ENCODE results near the gene TMCO4. TPM values are rescaled to one million over a fixed set of nuclear protein-coding genes. Genes with fewer than 3 reads are reported as not detected.
"Not testable (repeated sequence)": the region's sequence is repeated elsewhere in the genome, so short reads cannot be mapped to it uniquely, and the experiment has no call there.

Gene TMCO4
- total RNA-seq, 1 experiment from 2014 or later = 25.8 TPM

GRCh38 chr1:19793360-19794046 lies 6.2 kb downstream of the TMCO4 start:
- no peaks in the 10 kb centered on the region for H3K36me3 ChIP-seq
- no peak overlapping the region for H3K4me3 ChIP-seq
- H3K9me3 ChIP-seq = no peaks in the 10 kb centered on the region
- no peak for DNase-seq
- no peaks in the 10 kb centered on the region for H3K27me3 ChIP-seq

- Histone ChIP-seq H3K27me3 (no peaks in the 10 kb centered on the region), H3K4me3 (no peak overlapping the region), H3K36me3 (no peaks in the 10 kb centered on the region), H3K9me3 (no peaks in the 10 kb centered on the region)
- DNase-seq = no peak
These were observed 7.3 kb downstream of the TMCO4 start for GRCh38 chr1:19792237-19793002.

GRCh38 chr1:19790061-19790975 lies 9.4 kb downstream of the TMCO4 start:
- not testable (repeated sequence) for H3K36me3 ChIP-seq, H3K9me3 ChIP-seq, H3K27me3 ChIP-seq, H3K4me3 ChIP-seq, DNase-seq

GRCh38 chr1:19786988-19787423 lies 12.7 kb downstream of the TMCO4 start:
- no peaks in the 10 kb centered on the region; the same call in 1 of the 2 replicates for H3K36me3 ChIP-seq
- H3K27me3 ChIP-seq = no peaks in the 10 kb centered on the region
- H3K9me3 ChIP-seq = no peaks in the 10 kb centered on the region
- DNase-seq = no peak
- H3K4me3 ChIP-seq = no peak overlapping the region

- Histone ChIP-seq H3K4me3 (no peak overlapping the region), H3K27me3 (no peaks in the 10 kb centered on the region), H3K9me3 (no peaks in the 10 kb centered on the region), H3K36me3 (no peaks in the 10 kb centered on the region; the same call in 1 of the 2 replicates)
- no peak for DNase-seq
These were observed 14.1 kb downstream of the TMCO4 start for GRCh38 chr1:19785660-19786059.

- DNase-seq = no peak
- no peaks in the 10 kb centered on the region for H3K27me3 ChIP-seq
These were observed 19.3 kb downstream of the TMCO4 start for GRCh38 chr1:19780267-19780877.

GRCh38 chr1:19776933-19777332 lies 22.8 kb downstream of the TMCO4 start:
- no peaks in the 10 kb centered on the region; the same call in 1 of the 2 replicates for H3K36me3 ChIP-seq
- no peak overlapping the region for H3K4me3 ChIP-seq
- no peaks in the 10 kb centered on the region for H3K9me3 ChIP-seq
- DNase-seq = no peak
- H3K27me3 ChIP-seq = no peaks in the 10 kb centered on the region

More at GRCh38 chr1:19780267-19780877, 19.3 kb downstream of the TMCO4 start:
- Histone ChIP-seq H3K36me3 (no peaks in the 10 kb centered on the region; the same call in 1 of the 2 replicates), H3K4me3 (no peak overlapping the region), H3K9me3 (no peaks in the 10 kb centered on the region)

GRCh38 chr1:19776287-19776686 lies 23.4 kb downstream of the TMCO4 start:
- Histone ChIP-seq H3K4me3 (no peak overlapping the region), H3K27me3 (no peaks in the 10 kb centered on the region), H3K9me3 (no peaks in the 10 kb centered on the region), H3K36me3 (no peaks in the 10 kb centered on the region; the same call in 1 of the 2 replicates)
- no peak for DNase-seq

- DNase-seq = no peak
- no peaks in the 10 kb centered on the region for H3K9me3 ChIP-seq
- H3K27me3 ChIP-seq = no peaks in the 10 kb centered on the region
- H3K4me3 ChIP-seq = no peak overlapping the region
- H3K36me3 ChIP-seq = no peaks in the 10 kb centered on the region; the same call in 1 of the 2 replicates
These were observed 23.9 kb downstream of the TMCO4 start for GRCh38 chr1:19775831-19776230.

GRCh38 chr1:19775317-19775716 lies 24.4 kb downstream of the TMCO4 start:
- peak; percentile 32 for DNase-seq
- H3K9me3 ChIP-seq = no peaks in the 10 kb centered on the region
- H3K27me3 ChIP-seq = no peaks in the 10 kb centered on the region

GRCh38 chr1:19774180-19774785 lies 25.4 kb downstream of the TMCO4 start:
- H3K9me3 ChIP-seq = no peaks in the 10 kb centered on the region
- no peaks in the 10 kb centered on the region; the same call in 1 of the 2 replicates for H3K36me3 ChIP-seq
- no peak for DNase-seq
- H3K27me3 ChIP-seq = no peaks in the 10 kb centered on the region
- H3K4me3 ChIP-seq = no peak overlapping the region

More at GRCh38 chr1:19775317-19775716, 24.4 kb downstream of the TMCO4 start:
- no peak overlapping the region for H3K4me3 ChIP-seq
- H3K36me3 ChIP-seq = no peaks in the 10 kb centered on the region; the same call in 1 of the 2 replicates

- H3K36me3 ChIP-seq = no peaks in the 10 kb centered on the region; the same call in 1 of the 2 replicates
- no peaks in the 10 kb centered on the region for H3K9me3 ChIP-seq
- no peaks in the 10 kb centered on the region for H3K27me3 ChIP-seq
- no peak overlapping the region for H3K4me3 ChIP-seq
- no peak for DNase-seq
These were observed 26.2 kb downstream of the TMCO4 start for GRCh38 chr1:19773485-19773884.

- H3K27me3 ChIP-seq = no peaks in the 10 kb centered on the region
- no peaks in the 10 kb centered on the region for H3K9me3 ChIP-seq
- no peak for DNase-seq
- H3K4me3 ChIP-seq = no peak overlapping the region
- no peaks in the 10 kb centered on the region for H3K36me3 ChIP-seq
These were observed 27.7 kb downstream of the TMCO4 start for GRCh38 chr1:19772053-19772452.

- H3K36me3 ChIP-seq = no peaks in the 10 kb centered on the region
- no peaks in the 10 kb centered on the region for H3K27me3 ChIP-seq
- no peaks in the 10 kb centered on the region for H3K9me3 ChIP-seq
- H3K4me3 ChIP-seq = no peak overlapping the region
- no peak for DNase-seq
These were observed 28.4 kb downstream of the TMCO4 start for GRCh38 chr1:19771350-19771749.

- no peak overlapping the region for H3K4me3 ChIP-seq
- H3K27me3 ChIP-seq = no peaks in the 10 kb centered on the region
- H3K9me3 ChIP-seq = no peaks in the 10 kb centered on the region
- H3K36me3 ChIP-seq = no peaks in the 10 kb centered on the region
- no peak for DNase-seq
These were observed 29.1 kb downstream of the TMCO4 start for GRCh38 chr1:19770436-19771190.

Data from MG63 (cell line).